Omental fat pad (tissue), 4 donors: Measurements from ENCODE around the gene GPN1. TPM values are rescaled to one million over a fixed set of nuclear protein-coding genes. Genes with fewer than 3 reads are reported as not detected.

ENCODE experiments used
- ATAC-seq: fragments of 150-250 bp; one replicate; pipeline ENCODE4 v1.9.1; 2016; ENCODE audit warnings: mild to moderate bottlenecking, moderate library complexity; ENCODE audit not compliant: low FRiP score
- DNase-seq: peaks from one replicate; pipeline ENCODE4 v3.0.0-alpha.2; 2019; ENCODE audit warnings: low spot score
- total RNA-seq, 4 donors: library from RNA; depleted of rRNA; stranded (reverse); fragments of >200 nt; gene quantifications; one replicate each; pipeline ENCODE4 v1.1.0, GENCODE V29; 2016
- TF ChIP-seq, protein P1 (sequence below), 3 donors: fragments of 450-650 bp; IDR thresholded peaks; one replicate each; pipeline ENCODE4 v1.5.1; 2016 to 2017; ENCODE audit warnings: antibody characterized with exemption in 3 of 3, mild to moderate bottlenecking in 3 of 3, moderate library complexity in 2 of 3

GPN1 gene
- total RNA-seq, 4 donors from 2014 or later = 21.0 to 32.5 (median 24.9) TPM

DNA sequence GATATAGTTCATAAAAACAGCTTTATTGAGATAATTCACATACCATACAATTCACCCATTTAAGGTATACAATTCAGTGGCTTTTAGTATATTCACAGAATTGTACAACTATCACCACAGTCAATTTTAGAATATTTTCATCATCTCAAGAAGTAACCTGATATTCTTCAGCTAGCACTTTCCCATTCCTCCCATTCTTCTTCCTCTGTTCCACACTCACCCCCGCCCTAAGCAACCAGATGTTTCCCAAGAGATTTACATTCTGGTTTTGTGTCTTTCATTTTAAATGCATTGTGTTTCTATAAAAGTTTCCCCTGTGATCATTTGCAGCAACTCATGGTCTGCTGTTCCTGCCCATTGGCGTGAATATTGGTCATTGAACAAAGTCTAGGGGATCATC is 5.4 kb downstream of the GPN1 start:
- TF ChIP-seq, protein P1, sequence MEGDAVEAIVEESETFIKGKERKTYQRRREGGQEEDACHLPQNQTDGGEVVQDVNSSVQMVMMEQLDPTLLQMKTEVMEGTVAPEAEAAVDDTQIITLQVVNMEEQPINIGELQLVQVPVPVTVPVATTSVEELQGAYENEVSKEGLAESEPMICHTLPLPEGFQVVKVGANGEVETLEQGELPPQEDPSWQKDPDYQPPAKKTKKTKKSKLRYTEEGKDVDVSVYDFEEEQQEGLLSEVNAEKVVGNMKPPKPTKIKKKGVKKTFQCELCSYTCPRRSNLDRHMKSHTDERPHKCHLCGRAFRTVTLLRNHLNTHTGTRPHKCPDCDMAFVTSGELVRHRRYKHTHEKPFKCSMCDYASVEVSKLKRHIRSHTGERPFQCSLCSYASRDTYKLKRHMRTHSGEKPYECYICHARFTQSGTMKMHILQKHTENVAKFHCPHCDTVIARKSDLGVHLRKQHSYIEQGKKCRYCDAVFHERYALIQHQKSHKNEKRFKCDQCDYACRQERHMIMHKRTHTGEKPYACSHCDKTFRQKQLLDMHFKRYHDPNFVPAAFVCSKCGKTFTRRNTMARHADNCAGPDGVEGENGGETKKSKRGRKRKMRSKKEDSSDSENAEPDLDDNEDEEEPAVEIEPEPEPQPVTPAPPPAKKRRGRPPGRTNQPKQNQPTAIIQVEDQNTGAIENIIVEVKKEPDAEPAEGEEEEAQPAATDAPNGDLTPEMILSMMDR (IDR thresholded peaks at IDR 0.05) = no peak
- ATAC-seq (no peak), DNase-seq (no peak)

GRCh38 chr2:27636766-27637165 is 7.9 kb downstream of the GPN1 start:
- ATAC-seq (no peak), DNase-seq (no peak)
- TF ChIP-seq, protein P1 (IDR thresholded peaks at IDR 0.05) = no peak

GRCh38 chr2:27638037-27638637 is 9.3 kb downstream of the GPN1 start:
- DNase-seq (no peak), ATAC-seq (no peak)
- TF ChIP-seq, protein P1 (IDR thresholded peaks at IDR 0.05) = no peak

- TF ChIP-seq, protein P1 (IDR thresholded peaks at IDR 0.05) = no peak
- ATAC-seq = no peak
- no peak for DNase-seq
These were observed 9.9 kb downstream of the GPN1 start for GRCh38 chr2:27638709-27639108.

DNA sequence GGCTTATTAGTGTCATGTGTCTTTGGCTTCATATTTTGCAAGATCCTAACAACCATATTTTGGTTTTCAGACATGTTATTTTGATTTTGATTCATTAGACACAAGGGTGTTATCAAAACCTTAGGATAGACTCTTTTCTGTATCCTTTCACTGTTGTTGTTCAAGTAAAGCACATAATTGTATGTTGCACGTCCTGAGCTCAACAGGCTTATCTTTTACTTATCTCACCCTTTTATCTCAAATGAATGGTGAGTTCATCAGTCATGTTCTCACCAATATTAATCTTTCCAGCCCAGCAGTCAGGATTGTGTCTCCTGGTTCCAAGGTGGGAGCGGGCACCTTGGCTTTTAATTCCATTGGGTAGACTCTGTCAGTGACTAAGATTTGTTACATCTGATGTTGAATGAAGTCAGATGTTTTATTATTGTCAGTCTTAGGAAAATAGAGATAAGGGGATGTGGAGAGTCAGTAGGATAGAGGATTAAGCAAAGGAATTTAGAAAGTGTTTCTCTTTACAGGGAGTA is 11.9 kb downstream of the GPN1 start:
- no peak for ATAC-seq
- TF ChIP-seq, protein P1 (IDR thresholded peaks at IDR 0.05) = no peak

GRCh38 chr2:27645197-27645596 is 16.3 kb downstream of the GPN1 start:
- ATAC-seq (no peak), DNase-seq (no peak)
- TF ChIP-seq, protein P1 (IDR thresholded peaks at IDR 0.05) = no peak

More for the DNA sequence above, 11.9 kb downstream of the GPN1 start:
- DNase-seq = no peak

DNA sequence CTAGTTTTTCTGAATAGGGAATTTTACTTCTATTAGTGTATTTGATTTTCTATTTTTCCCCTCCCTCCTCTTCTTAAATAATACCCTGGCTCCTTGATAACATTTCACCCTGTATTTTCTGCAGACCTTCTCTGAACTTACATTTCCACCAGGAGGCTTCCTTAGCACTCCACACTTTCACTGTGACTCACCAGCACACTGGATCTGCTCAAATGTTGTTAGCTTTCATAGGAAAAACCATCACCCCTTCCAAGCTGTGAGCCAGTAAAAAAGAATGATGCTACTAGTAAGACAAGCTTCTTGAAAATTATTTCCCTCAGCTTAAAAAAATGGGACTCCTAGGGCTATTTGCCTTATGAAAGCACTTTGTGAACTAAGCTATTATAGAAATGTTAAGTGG is 18.4 kb downstream of the GPN1 start:
- no peak for DNase-seq
- TF ChIP-seq, protein P1 (IDR thresholded peaks at IDR 0.05) = no peak
- no peak for ATAC-seq
